Right forelimb (tissue), 1 donor: ENCODE data around the gene BRMS1L.
"Not testable (repeated sequence)": the region's sequence is repeated elsewhere in the genome, so short reads cannot be mapped to it uniquely, and the experiment has no call there.

Experiments used
- DNase-seq: peaks from one replicate; pipeline ENCODE4 v3.0.0-alpha.2; 2018

BRMS1L gene

GRCh38 chr14:35821564-35822411 is 4.3 kb upstream of the BRMS1L start:
- no peak for DNase-seq

- DNase-seq = no peak
Measured at GRCh38 chr14:35822501-35822900, 3.6 kb upstream of the BRMS1L start.

- DNase-seq = not testable (repeated sequence)
Measured at GRCh38 chr14:35824446-35825165, 1.5 kb upstream of the BRMS1L start.

- DNase-seq = no peak
Measured at GRCh38 chr14:35825968-35826217, 245 bp upstream of the BRMS1L start.

- DNase-seq = no peak
Measured at GRCh38 chr14:35826952-35827416, 846 bp downstream of the BRMS1L start.

GRCh38 chr14:35827678-35828472 is 1.7 kb downstream of the BRMS1L start:
- DNase-seq = no peak

- DNase-seq = no peak
Measured at GRCh38 chr14:35829449-35829848, 3.3 kb downstream of the BRMS1L start.

- no peak for DNase-seq
Measured at GRCh38 chr14:35835208-35835982, 9.3 kb downstream of the BRMS1L start.

- DNase-seq = not testable (repeated sequence)
Measured at GRCh38 chr14:35841704-35842103, 15.6 kb downstream of the BRMS1L start.

GRCh38 chr14:35842245-35842644 is 16.1 kb downstream of the BRMS1L start:
- DNase-seq = not testable (repeated sequence)

GRCh38 chr14:35844494-35844893 is 18.4 kb downstream of the BRMS1L start:
- DNase-seq = no peak

- no peak for DNase-seq
Measured at GRCh38 chr14:35847636-35848035, 21.5 kb downstream of the BRMS1L start.

GRCh38 chr14:35849122-35849521 is 23.0 kb downstream of the BRMS1L start:
- no peak for DNase-seq

GRCh38 chr14:35851823-35852222 is 25.7 kb downstream of the BRMS1L start:
- DNase-seq = no peak

GRCh38 chr14:35853225-35853624 is 27.1 kb downstream of the BRMS1L start:
- no peak for DNase-seq

- DNase-seq = no peak
Measured at GRCh38 chr14:35854696-35855270, 28.6 kb downstream of the BRMS1L start.

GRCh38 chr14:35855876-35856481 is 29.8 kb downstream of the BRMS1L start:
- no peak for DNase-seq

- DNase-seq = no peak
Measured at GRCh38 chr14:35858521-35859209, 32.5 kb downstream of the BRMS1L start.

GRCh38 chr14:35861204-35861868 is 35.2 kb downstream of the BRMS1L start:
- no peak for DNase-seq

GRCh38 chr14:35865611-35866324 is 39.6 kb downstream of the BRMS1L start:
- no peak for DNase-seq
